Gastrocnemius medialis (tissue), 4 donors: ENCODE results near the gene TMEM92.

Experiments
- CTCF ChIP-seq, 5 experiments: fragments of 450-650 bp in 3 of 5; fragments of 200-600 bp in 2 of 5; sonication (generic) in 2 of 5; IDR thresholded peaks in 4 of 5; conservative IDR thresholded peaks in 1 of 5; 1 replicate in 4 of 5; 2 replicates in 1 of 5; pipeline ENCODE4 v1.5.1; 2016 to 2019; ENCODE audit warnings: antibody characterized with exemption in 5 of 5, mild to moderate bottlenecking in 3 of 5, moderate library complexity in 3 of 5
- POLR2A ChIP-seq, 2 donors: fragments of 450-650 bp; IDR thresholded peaks; one replicate each; pipeline ENCODE4 v1.6.1; 2017; ENCODE audit warnings: antibody characterized with exemption in 2 of 2, mild to moderate bottlenecking in 2 of 2, moderate library complexity in 2 of 2

- TF ChIP-seq POLR2A (IDR thresholded peaks at IDR 0.05) = no peak
- no peak for TF ChIP-seq CTCF (IDR thresholded peaks at IDR 0.05 in 4 of 5, conservative IDR thresholded peaks at IDR 0.05 in 1 of 5)
Measured at GRCh38 chr17:50283246-50283645, 9.0 kb downstream of the TMEM92 start.
